ENCODE measurements around the gene PLCB2.

PLCB2 gene

DNA sequence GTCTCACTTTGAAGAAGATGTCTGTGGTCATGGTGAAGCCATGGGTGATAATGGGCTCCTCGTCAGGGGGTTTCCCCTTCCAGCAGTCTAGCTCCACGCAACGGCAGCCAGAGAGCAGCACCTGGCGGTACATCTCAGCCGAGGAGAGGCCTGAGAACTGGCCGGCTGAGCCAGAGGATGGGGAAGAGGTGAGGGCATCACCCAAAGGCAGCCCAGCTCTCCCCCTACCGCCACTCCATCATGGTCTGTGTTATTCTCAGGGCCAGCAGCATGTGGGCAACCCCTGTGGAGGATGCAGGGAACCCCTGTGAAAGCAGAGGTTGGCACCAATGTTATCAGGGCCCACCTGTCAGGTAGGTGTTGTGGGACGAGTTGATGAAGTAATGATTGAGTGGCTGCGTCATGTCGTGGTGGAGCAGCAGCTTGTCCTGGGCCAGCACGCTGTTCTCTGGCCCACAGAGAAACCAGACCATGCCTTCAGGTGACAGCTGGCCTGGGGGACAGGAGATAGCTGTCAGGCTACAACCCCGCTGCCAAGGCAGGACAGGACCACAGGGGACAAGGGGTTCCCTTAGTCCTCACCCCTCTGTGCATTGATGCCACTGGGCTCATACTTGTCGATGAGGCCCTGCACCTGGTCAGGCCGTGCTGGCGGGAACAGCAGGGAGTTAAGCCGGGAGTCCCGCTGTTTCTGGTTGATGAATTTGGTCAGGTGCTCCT, 9.4 kb downstream of the PLCB2 start:
- no peaks in the 10 kb centered on the region for H4K20me1 ChIP-seq (ENCODE audit: insufficient read depth, low read length)
- H3K27me3 ChIP-seq (ENCODE audit: insufficient read depth, low read length, poor library complexity) = no peaks in the 10 kb centered on the region
- H3K79me2 ChIP-seq (ENCODE audit: insufficient read depth, low read length) = no peaks in the 10 kb centered on the region
- no peak for ATAC-seq (ENCODE audit: insufficient read depth, low read depth)
- no peak overlapping the region for H2AFZ ChIP-seq (ENCODE audit: low read depth, low read length)
- H3K9me3 ChIP-seq (ENCODE audit: insufficient read depth, low read length, severe bottlenecking) = no peaks in the 10 kb centered on the region
- H3K27ac ChIP-seq (ENCODE audit: low read length) = no peak overlapping the region
- no peak for DNase-seq
- peaks cover 27% of the 10 kb centered on the region for H3K36me3 ChIP-seq (ENCODE audit: insufficient read depth, low read length)
- no peak for TF ChIP-seq EZH2 (IDR thresholded peaks at IDR 0.05; ENCODE audit: borderline replicate concordance, low read depth, low read length, severe bottlenecking)
- TF ChIP-seq, protein P1, sequence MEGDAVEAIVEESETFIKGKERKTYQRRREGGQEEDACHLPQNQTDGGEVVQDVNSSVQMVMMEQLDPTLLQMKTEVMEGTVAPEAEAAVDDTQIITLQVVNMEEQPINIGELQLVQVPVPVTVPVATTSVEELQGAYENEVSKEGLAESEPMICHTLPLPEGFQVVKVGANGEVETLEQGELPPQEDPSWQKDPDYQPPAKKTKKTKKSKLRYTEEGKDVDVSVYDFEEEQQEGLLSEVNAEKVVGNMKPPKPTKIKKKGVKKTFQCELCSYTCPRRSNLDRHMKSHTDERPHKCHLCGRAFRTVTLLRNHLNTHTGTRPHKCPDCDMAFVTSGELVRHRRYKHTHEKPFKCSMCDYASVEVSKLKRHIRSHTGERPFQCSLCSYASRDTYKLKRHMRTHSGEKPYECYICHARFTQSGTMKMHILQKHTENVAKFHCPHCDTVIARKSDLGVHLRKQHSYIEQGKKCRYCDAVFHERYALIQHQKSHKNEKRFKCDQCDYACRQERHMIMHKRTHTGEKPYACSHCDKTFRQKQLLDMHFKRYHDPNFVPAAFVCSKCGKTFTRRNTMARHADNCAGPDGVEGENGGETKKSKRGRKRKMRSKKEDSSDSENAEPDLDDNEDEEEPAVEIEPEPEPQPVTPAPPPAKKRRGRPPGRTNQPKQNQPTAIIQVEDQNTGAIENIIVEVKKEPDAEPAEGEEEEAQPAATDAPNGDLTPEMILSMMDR (IDR thresholded peaks at IDR 0.05; ENCODE audit: borderline replicate concordance, extremely low read depth, low read length, poor library complexity, severe bottlenecking) = no peak
- H3K4me1 ChIP-seq (ENCODE audit: insufficient read depth, low read length) = no peaks in the 10 kb centered on the region
- no peak overlapping the region for H3K4me3 ChIP-seq (ENCODE audit: low read depth in 1 of 2, low read length in 2 of 2)
- H3K4me2 ChIP-seq (ENCODE audit: insufficient read depth, low read length) = no peak overlapping the region
- no peak overlapping the region for H3K9ac ChIP-seq (ENCODE audit: low read depth, low read length)

DNA sequence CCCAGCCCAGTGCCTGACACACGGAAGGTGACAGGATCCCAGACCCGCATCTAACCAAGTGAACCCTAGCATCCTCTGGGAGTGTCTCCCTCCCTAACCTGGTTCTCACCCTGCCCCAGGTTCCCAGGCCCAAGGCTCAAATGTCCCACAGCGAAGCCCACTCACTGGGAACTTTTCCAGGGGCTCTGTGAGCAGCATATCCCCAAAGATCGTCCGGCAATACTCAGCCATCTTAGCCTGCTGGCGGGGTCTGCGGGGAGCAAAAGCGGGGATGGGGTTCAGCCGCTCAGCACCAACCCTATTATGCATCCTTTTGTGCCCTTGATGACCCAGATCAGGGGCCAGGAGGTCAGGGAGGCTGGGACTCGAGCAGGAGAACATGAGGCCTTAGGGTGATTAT, 10.4 kb downstream of the PLCB2 start:
- H2AFZ ChIP-seq (ENCODE audit: low read depth, low read length) = no peak overlapping the region

DNA sequence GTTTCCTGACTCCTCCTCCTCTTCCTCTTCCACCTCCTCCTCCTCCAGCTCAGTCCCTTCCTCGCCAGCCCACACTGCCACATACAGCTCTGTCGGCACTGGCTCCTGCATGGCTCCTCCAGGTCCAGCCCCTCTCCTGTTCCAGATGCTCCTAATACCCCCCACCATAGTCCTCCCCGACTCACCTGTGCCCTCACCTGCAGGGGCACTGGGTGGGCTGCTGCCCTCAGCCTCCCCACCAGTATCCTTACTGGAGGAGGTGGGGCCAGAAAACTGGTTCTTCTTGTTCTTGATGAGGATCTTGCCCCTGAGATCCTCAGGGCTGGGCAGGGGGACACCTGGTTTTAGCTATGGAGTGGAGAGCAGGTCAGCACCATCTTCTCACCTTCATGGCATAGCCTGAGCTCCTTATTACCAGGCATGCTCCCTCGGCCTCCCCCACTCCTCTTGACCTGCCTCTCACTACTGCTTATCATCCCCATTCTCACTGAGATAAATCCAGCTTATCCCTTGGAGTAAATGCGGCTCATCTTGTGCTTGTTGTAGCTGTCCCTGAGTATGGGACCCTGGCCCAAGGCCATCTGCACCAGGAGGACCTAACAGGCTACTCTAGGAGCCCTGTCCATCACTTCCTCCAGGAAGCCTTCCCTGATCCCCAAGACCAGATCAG, 11.0 kb downstream of the PLCB2 start:
- no peak overlapping the region for H3K27ac ChIP-seq (ENCODE audit: low read length)

More for the DNA sequence above, 10.4 kb downstream of the PLCB2 start:
- Histone ChIP-seq H3K27ac (ENCODE audit: low read length) (no peak overlapping the region), H3K36me3 (ENCODE audit: insufficient read depth, low read length) (peaks cover 19% of the 10 kb centered on the region), H3K27me3 (ENCODE audit: insufficient read depth, low read length, poor library complexity) (no peaks in the 10 kb centered on the region), H3K79me2 (ENCODE audit: insufficient read depth, low read length) (no peaks in the 10 kb centered on the region), H3K4me3 (ENCODE audit: low read depth in 1 of 2, low read length in 2 of 2) (no peak overlapping the region), H3K9me3 (ENCODE audit: insufficient read depth, low read length, severe bottlenecking) (no peaks in the 10 kb centered on the region), H4K20me1 (ENCODE audit: insufficient read depth, low read length) (no peaks in the 10 kb centered on the region), H3K9ac (ENCODE audit: low read depth, low read length) (no peak overlapping the region), H3K4me1 (ENCODE audit: insufficient read depth, low read length) (no peaks in the 10 kb centered on the region), H3K4me2 (ENCODE audit: insufficient read depth, low read length) (no peak overlapping the region)
- TF ChIP-seq EZH2 (IDR thresholded peaks at IDR 0.05; ENCODE audit: borderline replicate concordance, low read depth, low read length, severe bottlenecking) = no peak
- TF ChIP-seq, protein P1 (IDR thresholded peaks at IDR 0.05; ENCODE audit: borderline replicate concordance, extremely low read depth, low read length, poor library complexity, severe bottlenecking) = no peak
- DNase-seq = no peak
- ATAC-seq (ENCODE audit: insufficient read depth, low read depth) = no peak

More for the DNA sequence above, 11.0 kb downstream of the PLCB2 start:
- H3K9ac ChIP-seq (ENCODE audit: low read depth, low read length) = no peak overlapping the region
- H3K9me3 ChIP-seq (ENCODE audit: insufficient read depth, low read length, severe bottlenecking) = no peaks in the 10 kb centered on the region
- H3K36me3 ChIP-seq (ENCODE audit: insufficient read depth, low read length) = peaks cover 15% of the 10 kb centered on the region
- no peak for TF ChIP-seq EZH2 (IDR thresholded peaks at IDR 0.05; ENCODE audit: borderline replicate concordance, low read depth, low read length, severe bottlenecking)
- TF ChIP-seq, protein P1 (IDR thresholded peaks at IDR 0.05; ENCODE audit: borderline replicate concordance, extremely low read depth, low read length, poor library complexity, severe bottlenecking) = no peak
- no peaks in the 10 kb centered on the region for H3K79me2 ChIP-seq (ENCODE audit: insufficient read depth, low read length)
- no peak overlapping the region for H3K4me2 ChIP-seq (ENCODE audit: insufficient read depth, low read length)
- H3K27me3 ChIP-seq (ENCODE audit: insufficient read depth, low read length, poor library complexity) = no peaks in the 10 kb centered on the region
- H4K20me1 ChIP-seq (ENCODE audit: insufficient read depth, low read length) = no peaks in the 10 kb centered on the region
- H2AFZ ChIP-seq (ENCODE audit: low read depth, low read length) = no peak overlapping the region
- no peaks in the 10 kb centered on the region for H3K4me1 ChIP-seq (ENCODE audit: insufficient read depth, low read length)
- H3K4me3 ChIP-seq (ENCODE audit: low read depth in 1 of 2, low read length in 2 of 2) = no peak overlapping the region
- ATAC-seq (ENCODE audit: insufficient read depth, low read depth) (no peak), DNase-seq (no peak)
